Left kidney (tissue), 2 donors: Measurements from ENCODE around the gene VASH2. TPM values are rescaled to one million over a fixed set of nuclear protein-coding genes. Genes with fewer than 3 reads are reported as not detected.

ENCODE experiments used
- DNase-seq: peaks from one replicate; pipeline ENCODE4 v3.0.0-alpha.2; 2013
- polyA plus RNA-seq: library from polyadenylated mRNA; unstranded; fragments of 120-200 nt; gene quantifications from one replicate; pipeline ENCODE4 v1.2.1, GENCODE V29; 2013; ENCODE audit not compliant: insufficient read length

VASH2 gene
- polyA plus RNA-seq, 1 donor = 27.2 TPM

- DNase-seq = no peak
Measured at GRCh38 chr1:213035573-213035972, 85.2 kb downstream of the VASH2 start.

Other genes with a start within 250 kb of the VASH2 start
- 45.7 TPM for gene NSL1, start 158.8 kb upstream of the VASH2 start, polyA plus RNA-seq
- 23.2 TPM for gene TATDN3, start 158.6 kb upstream of the VASH2 start, polyA plus RNA-seq
- gene SPATA45, start 102.9 kb upstream of the VASH2 start, polyA plus RNA-seq = 0.75 TPM
- 40.2 TPM for gene FLVCR1, start 92.3 kb upstream of the VASH2 start, polyA plus RNA-seq
- gene ANGEL2, start 65.3 kb downstream of the VASH2 start, polyA plus RNA-seq = 57.5 TPM
- 25.0 TPM for gene RPS6KC1, start 100.7 kb downstream of the VASH2 start, polyA plus RNA-seq